AG04449 (cell line): ENCODE measurements around the gene HIVEP3.

Experiments used
- CTCF ChIA-PET: fragments of 350-600 bp; formaldehyde crosslinking; extraction: SDS; loops from one replicate; lab custom pipeline; 2021; ENCODE audit warnings: antibody characterized with exemption; lab: Yijun Ruan, JAX
- POLR2A ChIA-PET: fragments of 400-600, 350-600 bp; formaldehyde crosslinking; extraction: SDS; loops from one replicate; lab custom pipeline; 2020; ENCODE audit warnings: antibody characterized with exemption, inconsistent platforms; lab: Yijun Ruan, JAX
- DNase-seq: peaks from one replicate; pipeline ENCODE4 v3.0.0-alpha.2; 2010; ENCODE audit warnings: low read depth, low spot score
- H3K4me3 ChIP-seq: 2 replicates; pipeline ENCODE4 v1.5.1; 2011; ENCODE audit warnings: low read depth, mild to moderate bottlenecking, control low read depth, low read length
- CTCF ChIP-seq: IDR thresholded peaks from one replicate; pipeline ENCODE4 v1.5.1; 2011; ENCODE audit warnings: mild to moderate bottlenecking, moderate library complexity, low read length, control low read depth, inconsistent platforms; ENCODE audit not compliant: insufficient read depth; ENCODE audit errors: missing control alignments

Gene HIVEP3

GRCh38 chr1:41784531-41785274 lies 134.0 kb downstream of the HIVEP3 start:
- POLR2A ChIA-PET = no interaction called here
- CTCF ChIA-PET = interaction anchor here (0.7 to 2.3 kb wide), 5 partner anchors 24 to 389 kb away, joined by 3 to 18 read pairs (median 3); no protein-coding TSS in a partner anchor
- no peak overlapping the region for H3K4me3 ChIP-seq
- no peak for DNase-seq
- no peak for TF ChIP-seq CTCF

GRCh38 chr1:41783189-41783639 lies 135.5 kb downstream of the HIVEP3 start:
- DNase-seq = peak; percentile 62
- H3K4me3 ChIP-seq = peak overlapping the region; percentile 15; the same call in 1 of the 2 replicates
- POLR2A ChIA-PET = interaction anchor here (0.6 kb wide), 1 partner anchor 9 kb away, joined by 3 read pairs; no protein-coding TSS in a partner anchor
- no peak for TF ChIP-seq CTCF
- CTCF ChIA-PET = interaction anchor here (0.6 to 2.3 kb wide), 6 partner anchors 11 to 267 kb away, joined by 3 to 18 read pairs (median 4); no protein-coding TSS in a partner anchor

- no peak overlapping the region for H3K4me3 ChIP-seq
- ChIA-PET POLR2A (no interaction called here), CTCF (interaction anchor here (1.0 to 2.6 kb wide), 4 partner anchors 9 to 207 kb away, joined by 3 to 11 read pairs (median 4); no protein-coding TSS in a partner anchor)
- DNase-seq = no peak
- no peak for TF ChIP-seq CTCF
Observed at GRCh38 chr1:41780916-41781315, 137.8 kb downstream of the HIVEP3 start.

GRCh38 chr1:41780322-41780721 lies 138.4 kb downstream of the HIVEP3 start:
- ChIA-PET CTCF (interaction anchor here (1.0 to 2.6 kb wide), 4 partner anchors 8 to 207 kb away, joined by 3 to 11 read pairs (median 4); no protein-coding TSS in a partner anchor), POLR2A (no interaction called here)
- H3K4me3 ChIP-seq = no peak overlapping the region
- no peak for TF ChIP-seq CTCF
- DNase-seq = no peak

GRCh38 chr1:41779360-41779759 lies 139.4 kb downstream of the HIVEP3 start:
- TF ChIP-seq CTCF = no peak
- H3K4me3 ChIP-seq = no peak overlapping the region
- ChIA-PET CTCF (interaction anchor here (1.3 to 2.6 kb wide), 2 partner anchors 203 to 206 kb away, joined by 5 to 11 read pairs; no protein-coding TSS in a partner anchor), POLR2A (no interaction called here)
- DNase-seq = no peak

GRCh38 chr1:41777695-41778094 lies 141.0 kb downstream of the HIVEP3 start:
- ChIA-PET POLR2A (no interaction called here), CTCF (interaction anchor here (0.9 to 1.1 kb wide), 2 partner anchors 9 to 34 kb away, joined by 3 read pairs; no protein-coding TSS in a partner anchor)

More at GRCh38 chr1:41777695-41778094, 141.0 kb downstream of the HIVEP3 start:
- DNase-seq = no peak
- TF ChIP-seq CTCF = no peak
- no peak overlapping the region for H3K4me3 ChIP-seq
